Fibroblast of pulmonary artery (primary cell): ENCODE results near the gene PTGS2.

Source experiments
- DNase-seq: peaks from one replicate; pipeline ENCODE4 v3.0.0-alpha.2; 2010; ENCODE audit warnings: low read depth
- H3K4me3 ChIP-seq: replicated peaks from 2 replicates; pipeline ENCODE4 v1.5.1; 2011; ENCODE audit warnings: low read depth, mild to moderate bottlenecking, control low read depth, low read length, moderate library complexity
- TF ChIP-seq, protein P1 (sequence below): IDR thresholded peaks from 2 replicates; pipeline ENCODE4 v1.5.1; 2011; ENCODE audit warnings: mild to moderate bottlenecking, control low read depth, low read length, inconsistent platforms; ENCODE audit errors: missing control alignments

Gene PTGS2

DNA sequence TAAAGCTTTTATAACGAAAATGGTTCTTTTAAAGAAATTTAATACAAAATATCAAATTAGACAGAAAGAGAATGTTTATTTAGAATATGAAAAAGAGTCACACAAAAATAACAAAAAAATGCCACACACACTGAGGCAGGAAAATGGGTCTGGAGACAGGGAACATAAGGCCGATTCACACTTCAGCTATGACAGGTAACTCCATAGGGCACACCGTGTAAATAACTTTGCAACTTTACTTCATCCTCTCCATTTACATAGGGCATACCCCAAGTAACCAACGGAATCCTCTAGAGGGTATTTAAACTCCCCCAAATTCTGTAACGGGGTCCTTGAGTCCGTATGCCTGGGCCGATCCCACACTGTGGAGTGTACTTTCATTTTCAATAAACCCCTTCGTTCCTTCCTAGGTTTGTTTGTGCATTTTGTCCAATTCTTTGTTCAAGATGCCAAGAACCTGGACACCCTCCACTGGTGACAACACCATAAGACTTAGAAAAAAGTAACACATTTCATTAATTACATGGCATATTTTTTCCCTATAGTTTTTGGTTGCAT lies 23.1 kb upstream of the PTGS2 start:
- DNase-seq = no peak
- no peak overlapping the region for H3K4me3 ChIP-seq
- TF ChIP-seq, protein P1, sequence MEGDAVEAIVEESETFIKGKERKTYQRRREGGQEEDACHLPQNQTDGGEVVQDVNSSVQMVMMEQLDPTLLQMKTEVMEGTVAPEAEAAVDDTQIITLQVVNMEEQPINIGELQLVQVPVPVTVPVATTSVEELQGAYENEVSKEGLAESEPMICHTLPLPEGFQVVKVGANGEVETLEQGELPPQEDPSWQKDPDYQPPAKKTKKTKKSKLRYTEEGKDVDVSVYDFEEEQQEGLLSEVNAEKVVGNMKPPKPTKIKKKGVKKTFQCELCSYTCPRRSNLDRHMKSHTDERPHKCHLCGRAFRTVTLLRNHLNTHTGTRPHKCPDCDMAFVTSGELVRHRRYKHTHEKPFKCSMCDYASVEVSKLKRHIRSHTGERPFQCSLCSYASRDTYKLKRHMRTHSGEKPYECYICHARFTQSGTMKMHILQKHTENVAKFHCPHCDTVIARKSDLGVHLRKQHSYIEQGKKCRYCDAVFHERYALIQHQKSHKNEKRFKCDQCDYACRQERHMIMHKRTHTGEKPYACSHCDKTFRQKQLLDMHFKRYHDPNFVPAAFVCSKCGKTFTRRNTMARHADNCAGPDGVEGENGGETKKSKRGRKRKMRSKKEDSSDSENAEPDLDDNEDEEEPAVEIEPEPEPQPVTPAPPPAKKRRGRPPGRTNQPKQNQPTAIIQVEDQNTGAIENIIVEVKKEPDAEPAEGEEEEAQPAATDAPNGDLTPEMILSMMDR = no peak

GRCh38 chr1:186700722-186701121 lies 20.5 kb upstream of the PTGS2 start:
- no peak for DNase-seq
- TF ChIP-seq, protein P1 = no peak
- no peak overlapping the region for H3K4me3 ChIP-seq

DNA sequence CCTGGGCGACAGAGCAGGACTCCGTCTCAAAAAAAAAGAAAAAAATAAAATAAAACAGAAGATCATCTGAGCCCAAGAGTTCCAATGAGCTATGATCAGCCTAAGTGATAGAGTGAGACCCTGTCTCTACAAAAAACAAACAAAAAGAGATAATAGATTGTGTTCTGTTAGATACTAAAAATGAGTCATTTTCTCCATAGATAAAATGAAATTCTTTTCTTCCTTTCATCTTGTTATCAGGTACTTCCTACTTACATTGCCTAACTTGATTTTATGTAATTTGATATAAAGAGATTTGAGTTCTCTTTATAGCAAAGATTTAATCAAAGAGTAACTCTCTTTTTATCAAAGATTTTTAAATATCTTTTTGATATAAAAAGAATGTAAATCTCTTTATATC lies 19.3 kb upstream of the PTGS2 start:
- DNase-seq = no peak
- no peak overlapping the region for H3K4me3 ChIP-seq
- TF ChIP-seq, protein P1 = no peak

DNA sequence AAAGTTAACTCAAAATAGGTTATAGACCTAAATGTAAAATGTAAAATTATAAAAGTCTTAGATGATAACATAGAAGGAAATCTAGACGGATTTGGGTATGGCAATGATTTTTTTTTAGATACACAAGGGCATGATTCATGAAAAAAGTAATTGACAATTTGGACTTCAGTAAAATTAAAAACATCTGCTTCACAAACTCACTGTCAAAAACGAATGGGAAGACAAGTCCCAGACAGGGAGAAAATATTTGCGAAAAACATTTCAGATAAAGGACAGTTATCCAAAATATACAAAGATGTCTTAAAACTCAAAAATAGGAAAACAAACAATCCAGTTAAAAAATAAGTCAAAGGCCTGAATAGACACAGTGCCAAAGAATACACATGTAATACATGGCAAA lies 9.7 kb upstream of the PTGS2 start:
- no peak for DNase-seq
- TF ChIP-seq, protein P1 = no peak

DNA sequence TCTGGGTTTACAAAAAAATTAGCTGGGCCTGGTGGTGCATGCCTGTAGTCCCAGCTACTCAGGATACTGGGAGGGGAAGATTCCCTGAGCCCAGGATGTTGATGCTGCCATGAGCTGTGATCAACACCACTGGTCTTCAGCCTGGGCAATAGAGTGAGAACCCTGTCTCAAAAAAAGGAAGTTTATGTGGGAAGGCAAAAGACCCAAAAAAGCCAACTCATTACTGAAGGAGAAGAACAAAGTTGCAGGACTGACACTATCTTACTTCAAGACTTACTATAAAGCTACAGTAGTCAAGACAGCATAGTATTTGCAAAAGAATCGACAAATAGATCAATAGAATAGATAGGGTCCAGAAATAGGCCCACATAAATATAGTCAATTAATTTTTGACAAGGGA lies 9.2 kb upstream of the PTGS2 start:
- DNase-seq = no peak
- TF ChIP-seq, protein P1 = no peak
- no peak overlapping the region for H3K4me3 ChIP-seq

More for the DNA sequence above, 9.7 kb upstream of the PTGS2 start:
- H3K4me3 ChIP-seq = no peak overlapping the region

DNA sequence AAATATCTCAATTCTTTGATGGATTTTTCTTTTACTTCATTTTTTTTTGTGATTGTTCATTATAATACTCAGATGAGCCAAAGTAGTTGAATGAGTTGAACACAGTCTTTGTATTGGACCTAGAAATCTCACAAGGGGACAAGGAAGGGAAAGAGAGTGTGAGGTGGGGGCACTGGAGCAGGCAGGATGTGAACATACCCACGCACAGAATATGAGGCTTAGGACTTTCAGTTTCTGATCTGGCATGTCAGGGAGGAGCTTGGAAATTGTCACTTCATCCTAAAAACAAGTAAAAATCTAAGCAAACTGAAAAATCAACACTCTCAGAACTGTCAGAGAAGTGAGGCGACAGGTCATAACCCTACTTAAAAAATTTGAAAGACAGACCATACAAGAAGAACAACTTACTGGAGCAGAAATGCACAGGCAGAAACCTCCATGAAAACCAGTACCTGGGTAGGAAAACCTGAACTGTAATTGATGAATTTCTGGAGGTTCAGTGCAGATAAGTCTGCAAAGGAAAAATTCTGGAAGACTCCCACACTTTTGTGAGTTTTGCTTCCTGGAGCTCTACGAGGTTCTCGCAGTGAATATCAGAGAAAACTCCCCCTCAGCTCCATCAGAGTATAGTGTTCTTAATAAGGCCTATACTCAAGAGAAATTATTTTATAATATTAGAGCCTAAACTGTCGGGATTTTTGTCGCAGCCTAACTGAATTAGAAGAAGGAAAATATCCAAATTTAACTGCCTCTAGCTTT lies 3.6 kb upstream of the PTGS2 start:
- no peak overlapping the region for H3K4me3 ChIP-seq
- DNase-seq = no peak
- TF ChIP-seq, protein P1 = no peak

DNA sequence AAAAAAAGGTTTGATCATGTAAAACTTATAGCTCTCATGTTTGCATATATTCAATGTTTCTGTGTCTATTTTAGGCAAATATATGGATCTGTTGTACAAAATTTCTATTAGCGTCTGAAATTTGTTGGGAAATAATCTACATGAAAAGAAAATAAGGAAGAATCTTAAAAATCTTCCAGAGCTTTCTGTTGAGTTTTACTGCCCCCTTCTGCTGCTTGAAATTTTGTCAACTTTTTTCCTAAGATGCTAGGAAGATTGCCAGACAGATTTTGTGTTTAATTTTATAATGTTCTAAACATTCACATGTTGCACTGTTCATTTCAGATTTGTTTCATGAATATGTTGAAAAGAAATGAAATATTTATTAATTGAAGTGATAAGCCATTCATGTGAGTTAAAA lies 2.5 kb upstream of the PTGS2 start:
- peak; percentile 66 for DNase-seq
- TF ChIP-seq, protein P1 = peak; percentile 55
- H3K4me3 ChIP-seq = peak overlapping the region; percentile 82
